GM12875 (cell line): Measurements from ENCODE around the gene PPM1D.
"Not testable (repeated sequence)": the region's sequence is repeated elsewhere in the genome, so short reads cannot be mapped to it uniquely, and the experiment has no call there.

Experiments
- H3K4me3 ChIP-seq: one replicate; pipeline ENCODE4 v1.5.1; 2011; ENCODE audit warnings: low read depth, low read length, control low read depth
- TF ChIP-seq, protein P1 (sequence below): IDR thresholded peaks from 2 replicates; pipeline ENCODE4 v1.5.1; 2011; ENCODE audit warnings: low read depth, mild to moderate bottlenecking, control low read depth, inconsistent platforms, low read length, moderate library complexity, borderline replicate concordance; ENCODE audit not compliant: insufficient read depth

The PPM1D gene

GRCh38 chr17:60599620-60600489 lies at the start of gene PPM1D:
PPM1D (plus strand) TSS chr17:60600193; CDS start chr17:60600415, 222 bp downstream.
- TF ChIP-seq, protein P1, sequence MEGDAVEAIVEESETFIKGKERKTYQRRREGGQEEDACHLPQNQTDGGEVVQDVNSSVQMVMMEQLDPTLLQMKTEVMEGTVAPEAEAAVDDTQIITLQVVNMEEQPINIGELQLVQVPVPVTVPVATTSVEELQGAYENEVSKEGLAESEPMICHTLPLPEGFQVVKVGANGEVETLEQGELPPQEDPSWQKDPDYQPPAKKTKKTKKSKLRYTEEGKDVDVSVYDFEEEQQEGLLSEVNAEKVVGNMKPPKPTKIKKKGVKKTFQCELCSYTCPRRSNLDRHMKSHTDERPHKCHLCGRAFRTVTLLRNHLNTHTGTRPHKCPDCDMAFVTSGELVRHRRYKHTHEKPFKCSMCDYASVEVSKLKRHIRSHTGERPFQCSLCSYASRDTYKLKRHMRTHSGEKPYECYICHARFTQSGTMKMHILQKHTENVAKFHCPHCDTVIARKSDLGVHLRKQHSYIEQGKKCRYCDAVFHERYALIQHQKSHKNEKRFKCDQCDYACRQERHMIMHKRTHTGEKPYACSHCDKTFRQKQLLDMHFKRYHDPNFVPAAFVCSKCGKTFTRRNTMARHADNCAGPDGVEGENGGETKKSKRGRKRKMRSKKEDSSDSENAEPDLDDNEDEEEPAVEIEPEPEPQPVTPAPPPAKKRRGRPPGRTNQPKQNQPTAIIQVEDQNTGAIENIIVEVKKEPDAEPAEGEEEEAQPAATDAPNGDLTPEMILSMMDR = no peak
- H3K4me3 ChIP-seq = peak within 1 kb of the TSS; percentile 72

DNA sequence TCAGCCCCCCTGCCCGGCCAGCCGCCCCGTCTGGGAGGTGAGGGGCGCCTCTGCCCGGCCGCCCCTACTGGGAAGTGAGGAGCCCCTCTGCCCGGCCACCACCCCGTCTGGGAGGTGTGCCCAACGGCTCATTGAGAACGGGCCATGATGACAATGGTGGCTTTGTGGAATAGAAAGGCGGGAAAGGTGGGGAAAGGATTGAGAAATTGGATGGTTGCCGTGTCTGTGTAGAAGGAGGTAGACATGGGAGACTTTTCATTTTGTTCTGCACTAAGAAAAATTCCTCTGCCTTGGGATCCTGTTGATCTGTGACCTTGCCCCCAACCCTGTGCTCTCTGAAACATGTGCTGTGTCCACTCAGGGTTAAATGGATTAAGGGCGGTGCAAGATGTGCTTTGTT lies 47.7 kb upstream of the PPM1D start:
- H3K4me3 ChIP-seq = not testable (repeated sequence)

DNA sequence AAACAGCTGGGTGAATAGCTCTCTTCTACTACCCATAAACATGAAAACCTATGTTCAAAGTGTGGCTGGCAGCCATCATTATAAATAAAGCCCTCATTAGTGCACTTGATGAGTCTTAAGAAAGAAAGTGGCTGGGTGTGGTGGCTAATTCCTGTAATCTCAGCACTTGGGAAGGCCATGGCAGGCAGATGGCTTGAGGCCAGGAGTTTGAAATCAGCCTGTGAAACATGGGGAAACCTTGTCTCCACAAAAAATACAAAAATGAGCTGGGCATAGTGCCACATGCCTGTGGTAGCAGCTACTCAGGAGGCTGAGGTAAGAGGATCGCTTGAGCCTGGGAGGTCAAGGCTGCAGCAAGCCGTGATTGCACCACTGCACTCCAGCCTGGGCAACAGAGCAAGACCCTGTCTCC lies 45.6 kb upstream of the PPM1D start:
- no peak overlapping the region for H3K4me3 ChIP-seq
- TF ChIP-seq, protein P1 = no peak

GRCh38 chr17:60555786-60556185 lies 44.2 kb upstream of the PPM1D start:
- no peak overlapping the region for H3K4me3 ChIP-seq
- TF ChIP-seq, protein P1 = no peak

- TF ChIP-seq, protein P1 = no peak
- no peak overlapping the region for H3K4me3 ChIP-seq
These were observed 42.2 kb upstream of the PPM1D start for GRCh38 chr17:60557805-60558204.

- TF ChIP-seq, protein P1 = no peak
- no peak overlapping the region for H3K4me3 ChIP-seq
These were observed 40.4 kb upstream of the PPM1D start for GRCh38 chr17:60559659-60559994.

DNA sequence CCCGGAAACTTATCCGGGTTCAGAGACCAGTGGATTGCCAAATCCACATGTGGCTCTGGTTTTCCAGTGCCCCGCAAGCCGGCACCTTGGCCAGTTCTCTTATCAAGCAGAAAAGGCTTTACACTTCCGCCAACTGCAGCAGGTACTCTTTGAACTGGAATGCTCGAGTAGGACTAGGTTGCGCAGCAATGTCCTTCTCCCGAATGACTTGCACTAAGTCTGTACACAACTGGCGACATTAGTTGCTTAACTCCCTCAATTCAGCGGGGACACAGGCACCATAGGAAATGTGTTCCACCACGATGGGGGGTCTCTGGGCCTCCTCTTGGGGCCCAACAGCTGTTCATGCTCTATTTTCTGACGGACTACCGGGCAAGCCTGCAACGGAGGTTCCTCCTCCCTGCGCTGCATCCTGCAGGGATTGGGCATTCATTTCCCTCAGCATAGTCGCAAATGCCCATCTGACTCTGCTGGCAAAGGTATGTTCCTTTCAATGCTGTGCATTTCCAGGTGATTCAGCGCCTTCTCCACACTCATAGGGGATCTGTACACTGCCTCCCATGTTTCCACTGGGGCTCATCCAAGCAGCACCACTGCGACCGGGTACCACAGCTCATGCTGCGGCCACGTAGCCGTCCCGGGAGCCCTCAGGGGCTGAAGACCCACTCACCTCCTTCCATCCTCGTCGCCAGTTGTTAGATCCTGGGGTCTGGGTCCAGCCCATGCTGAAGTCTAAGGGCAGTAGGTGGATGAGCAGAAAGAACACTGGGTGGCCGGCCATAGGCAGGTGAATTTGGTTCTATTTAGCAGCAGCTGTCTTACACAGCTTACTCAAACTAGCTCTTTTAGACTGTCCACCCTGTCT lies 39.8 kb upstream of the PPM1D start:
- TF ChIP-seq, protein P1 = no peak
- H3K4me3 ChIP-seq = no peak overlapping the region
